ENCODE results near the gene CHAT.

The CHAT gene

GRCh38 chr10:49688261-49688846 lies 74.5 kb downstream of the CHAT start:
- DNase-seq (ENCODE audit: low read depth in 2 of 2): no peak

GRCh38 chr10:49688920-49689319 lies 75.1 kb downstream of the CHAT start:
- no peak for DNase-seq (ENCODE audit: low read depth in 2 of 2)

GRCh38 chr10:49689882-49690510 lies 76.2 kb downstream of the CHAT start:
- no peak for DNase-seq (ENCODE audit: low read depth in 2 of 2)

- no peak for DNase-seq (ENCODE audit: low read depth in 2 of 2)
These were observed 77.0 kb downstream of the CHAT start for GRCh38 chr10:49690698-49691356.

- no peak for DNase-seq (ENCODE audit: low read depth in 2 of 2)
These were observed 77.8 kb downstream of the CHAT start for GRCh38 chr10:49691588-49691987.

GRCh38 chr10:49694466-49694865 lies 80.6 kb downstream of the CHAT start:
- DNase-seq (ENCODE audit: low read depth in 2 of 2): no peak

- DNase-seq (ENCODE audit: low read depth in 2 of 2): no peak
These were observed 82.5 kb downstream of the CHAT start for GRCh38 chr10:49696311-49696710.

GRCh38 chr10:49698679-49699078 lies 84.8 kb downstream of the CHAT start:
- DNase-seq (ENCODE audit: low read depth in 2 of 2): no peak

- DNase-seq (ENCODE audit: low read depth in 2 of 2): no peak
These were observed 86.4 kb downstream of the CHAT start for GRCh38 chr10:49700211-49700610.

- no peak for DNase-seq (ENCODE audit: low read depth in 2 of 2)
These were observed 87.2 kb downstream of the CHAT start for GRCh38 chr10:49700997-49701396.

GRCh38 chr10:49707585-49707984 lies 93.7 kb downstream of the CHAT start:
- DNase-seq (ENCODE audit: low read depth in 2 of 2): no peak

GRCh38 chr10:49709934-49710333 lies 96.1 kb downstream of the CHAT start:
- no peak for DNase-seq (ENCODE audit: low read depth in 2 of 2)

- no peak for DNase-seq (ENCODE audit: low read depth in 2 of 2)
These were observed 97.1 kb downstream of the CHAT start for GRCh38 chr10:49710966-49711365.

- DNase-seq (ENCODE audit: low read depth in 2 of 2): no peak
These were observed 97.6 kb downstream of the CHAT start for GRCh38 chr10:49711481-49711880.

GRCh38 chr10:49713266-49713665 lies 99.4 kb downstream of the CHAT start:
- DNase-seq (ENCODE audit: low read depth in 2 of 2): no peak

Measured in fibroblast of skin of left biceps (primary cell).